OCI-LY1 (cell line): ENCODE data around the gene ADAMTS12.

Source experiments
- H2AFZ ChIP-seq: fragments of 200-600 bp; sonication (generic), shearing (Covaris generic); 2 replicates; pipeline ENCODE4 v1.6.0; 2014; ENCODE audit warnings: antibody characterized with exemption, mild to moderate bottlenecking, low read length
- H3F3A ChIP-seq: fragments of 200-600 bp; sonication (generic), shearing (Covaris generic); 2 replicates; pipeline ENCODE4 v1.6.0; 2014; ENCODE audit warnings: mild to moderate bottlenecking, antibody characterized with exemption, low read length, moderate library complexity; ENCODE audit not compliant: insufficient read depth
- H3K27ac ChIP-seq: fragments of 200-600 bp; sonication (generic); 2 replicates; pipeline ENCODE4 v1.5.1; 2014; ENCODE audit warnings: low read length, mixed run types, mild to moderate bottlenecking, low read depth; ENCODE audit not compliant: poor library complexity, severe bottlenecking
- H3K27me3 ChIP-seq: fragments of 200-600 bp; sonication (generic); 2 replicates; pipeline ENCODE4 v1.6.0; 2014; ENCODE audit warnings: antibody characterized with exemption, mild to moderate bottlenecking, low read length, moderate library complexity; ENCODE audit not compliant: insufficient read depth
- H3K36me3 ChIP-seq: fragments of 200-600 bp; sonication (generic); 2 replicates; pipeline ENCODE4 v1.6.1; 2014; ENCODE audit warnings: mild to moderate bottlenecking, antibody characterized with exemption, low read length, moderate library complexity, mixed read lengths; ENCODE audit not compliant: insufficient read depth
- H3K4me1 ChIP-seq: fragments of 200-600 bp; sonication (generic); 2 replicates; pipeline ENCODE4 v1.5.1; 2014; ENCODE audit warnings: mild to moderate bottlenecking, low read length, moderate library complexity; ENCODE audit not compliant: insufficient read depth, severe bottlenecking
- H3K4me2 ChIP-seq: fragments of 200-600 bp; sonication (generic), shearing (Covaris generic); 2 replicates; pipeline ENCODE4 v1.6.1; 2014; ENCODE audit warnings: low read length
- H3K4me3 ChIP-seq: fragments of 200-600 bp; sonication (generic); 2 replicates; pipeline ENCODE4 v1.5.1; 2014; ENCODE audit warnings: low read length, low read depth, mild to moderate bottlenecking, mixed read lengths; ENCODE audit not compliant: poor library complexity, severe bottlenecking
- H3K79me2 ChIP-seq: fragments of 200-600 bp; shearing (Covaris generic); 2 replicates; pipeline ENCODE4 v1.6.1; 2016; ENCODE audit warnings: mixed run types, low read length, mixed read lengths; ENCODE audit not compliant: insufficient read depth
- H3K9ac ChIP-seq: fragments of 200-600 bp; sonication (generic), shearing (Covaris generic); 2 replicates; pipeline ENCODE4 v1.6.1; 2014; ENCODE audit warnings: mild to moderate bottlenecking, low read length, mixed read lengths
- H3K9me2 ChIP-seq: fragments of 200-600 bp; sonication (generic), shearing (Covaris generic); 2 replicates; pipeline ENCODE4 v1.6.1; 2014; ENCODE audit warnings: low read depth, mild to moderate bottlenecking, low read length, mixed read lengths
- H3K9me3 ChIP-seq: fragments of 200-600 bp; shearing (Covaris generic); 2 replicates; pipeline ENCODE4 v1.6.1; 2014; ENCODE audit warnings: low read length, mixed read lengths
- H4K20me1 ChIP-seq: fragments of 200-600 bp; sonication (generic), shearing (Covaris generic); 2 replicates; pipeline ENCODE4 v1.6.0; 2016; ENCODE audit warnings: mild to moderate bottlenecking, low read length; ENCODE audit not compliant: insufficient read depth
- CTCF ChIP-seq: fragments of 200-600 bp; sonication (generic), shearing (Covaris generic); IDR thresholded peaks from 2 replicates; pipeline ENCODE4 v1.5.1; 2017; ENCODE audit warnings: mild to moderate bottlenecking, antibody characterized with exemption, low read length, moderate library complexity, mixed read lengths
- EZH2 ChIP-seq: fragments of 200-600 bp; sonication (generic), shearing (Covaris generic); IDR thresholded peaks from 2 replicates; pipeline ENCODE4 v1.8.0; 2017; ENCODE audit warnings: borderline replicate concordance, mixed run types, mild to moderate bottlenecking, antibody characterized with exemption, low read length, moderate library complexity, mixed read lengths

The ADAMTS12 gene

GRCh38 chr5:33905381-33905780 is 13.6 kb upstream of the ADAMTS12 start:
- Histone ChIP-seq H3K4me2 (no peak overlapping the region), H3K4me1 (no peaks in the 10 kb centered on the region), H3K9ac (no peak overlapping the region), H3K27ac (no peak overlapping the region), H3K9me2 (no peaks in the 10 kb centered on the region), H3F3A (no peaks in the 10 kb centered on the region), H3K27me3 (no peaks in the 10 kb centered on the region), H3K79me2 (no peaks in the 10 kb centered on the region), H3K36me3 (no peaks in the 10 kb centered on the region), H3K9me3 (0 out of 2 replicates have a peak, but pooled peaks cover 3% of the 10 kb centered on the region), H2AFZ (no peak overlapping the region), H4K20me1 (no peaks in the 10 kb centered on the region), H3K4me3 (no peak overlapping the region)
- TF ChIP-seq EZH2 (no peak), CTCF (no peak)

- no peaks in the 10 kb centered on the region for H3K36me3 ChIP-seq
- no peak overlapping the region for H2AFZ ChIP-seq
- H3K9me3 ChIP-seq: 0 out of 2 replicates have a peak, but pooled peaks cover 3% of the 10 kb centered on the region
- H3K4me1 ChIP-seq: no peaks in the 10 kb centered on the region
- no peaks in the 10 kb centered on the region for H3K27me3 ChIP-seq
- no peak for TF ChIP-seq EZH2
- no peak for TF ChIP-seq CTCF
- H3K79me2 ChIP-seq: no peaks in the 10 kb centered on the region
- no peak overlapping the region for H3K27ac ChIP-seq
- H3K9ac ChIP-seq: no peak overlapping the region
- H3K9me2 ChIP-seq: no peaks in the 10 kb centered on the region
- H3F3A ChIP-seq: no peaks in the 10 kb centered on the region
- no peak overlapping the region for H3K4me2 ChIP-seq
- no peak overlapping the region for H3K4me3 ChIP-seq
- H4K20me1 ChIP-seq: no peaks in the 10 kb centered on the region
These were observed 11.3 kb upstream of the ADAMTS12 start for GRCh38 chr5:33903118-33903517.

- H3K4me3 ChIP-seq: no peak overlapping the region
- H3K4me1 ChIP-seq: no peaks in the 10 kb centered on the region
- no peak overlapping the region for H3K9ac ChIP-seq
- H3K27me3 ChIP-seq: no peaks in the 10 kb centered on the region
- no peak overlapping the region for H2AFZ ChIP-seq
- no peaks in the 10 kb centered on the region for H3K9me3 ChIP-seq
- H3K9me2 ChIP-seq: no peaks in the 10 kb centered on the region
- H3K4me2 ChIP-seq: no peak overlapping the region
- TF ChIP-seq EZH2 (no peak), CTCF (no peak)
- no peaks in the 10 kb centered on the region for H4K20me1 ChIP-seq
- no peaks in the 10 kb centered on the region for H3F3A ChIP-seq
- H3K36me3 ChIP-seq: no peaks in the 10 kb centered on the region
- H3K27ac ChIP-seq: no peak overlapping the region
- no peaks in the 10 kb centered on the region for H3K79me2 ChIP-seq
These were observed 9.4 kb upstream of the ADAMTS12 start for GRCh38 chr5:33901156-33901555.
